SK-N-SH treated with all-trans-retinoic acid at 6 μM for 48 hours (cell line): ENCODE results near the gene CERK.

Source experiments
- ATAC-seq: fragments of 200-7000 bp; cut with Tn5 transposase; 3 replicates; pipeline ENCODE4 v1.9.1; 2020; ENCODE audit warnings: mild to moderate bottlenecking, moderate library complexity
- ARNTL ChIP-seq: fragments of 450-650 bp; formaldehyde crosslinking; IDR thresholded peaks from 2 replicates; pipeline ENCODE4 v1.5.0; 2020; ENCODE audit warnings: low read depth, mild to moderate bottlenecking, moderate library complexity, borderline replicate concordance
- BACH2 ChIP-seq: fragments of 250-450 bp; sonication (Bioruptor Pico); IDR thresholded peaks from 2 replicates; pipeline ENCODE4 v1.9.0; 2021; ENCODE audit warnings: mild to moderate bottlenecking, borderline replicate concordance
- CREB5 ChIP-seq: fragments of 250-450 bp; sonication (Bioruptor Pico); IDR thresholded peaks from 2 replicates; pipeline ENCODE4 v1.5.1; 2020; ENCODE audit warnings: low read depth, mild to moderate bottlenecking, moderate library complexity
- ESRRG ChIP-seq: fragments of 250-450 bp; sonication (Bioruptor Pico); IDR thresholded peaks from 2 replicates; pipeline ENCODE4 v1.6.1; 2021; ENCODE audit warnings: mild to moderate bottlenecking
- GLIS3 ChIP-seq: fragments of 250-450 bp; sonication (Bioruptor Pico); IDR thresholded peaks from 2 replicates; pipeline ENCODE4 v1.5.0; 2020; ENCODE audit warnings: mild to moderate bottlenecking, moderate library complexity
- POU6F1 ChIP-seq: fragments of 250-450 bp; sonication (Bioruptor Pico); IDR thresholded peaks from 2 replicates; pipeline ENCODE4 v1.8.0; 2021; ENCODE audit warnings: low read depth, mild to moderate bottlenecking, moderate library complexity, borderline replicate concordance
- PPARA ChIP-seq: fragments of 250-450 bp; sonication (Bioruptor Pico); IDR thresholded peaks from 2 replicates; pipeline ENCODE4 v1.5.0; 2020; ENCODE audit warnings: mild to moderate bottlenecking, borderline replicate concordance
- TCF4 ChIP-seq: fragments of 250-450 bp; sonication (Bioruptor Pico); IDR thresholded peaks from 2 replicates; pipeline ENCODE4 v1.8.0; 2021; ENCODE audit warnings: mild to moderate bottlenecking, moderate library complexity, borderline replicate concordance
- TOX ChIP-seq: fragments of 250-450 bp; sonication (Bioruptor Pico); IDR thresholded peaks from 2 replicates; pipeline ENCODE4 v1.8.0; 2021; ENCODE audit warnings: mild to moderate bottlenecking, moderate library complexity, borderline replicate concordance
- TSHZ2 ChIP-seq: fragments of 250-450 bp; sonication (Bioruptor Pico); IDR thresholded peaks from 2 replicates; pipeline ENCODE4 v1.5.0; 2020; ENCODE audit warnings: mild to moderate bottlenecking, moderate library complexity
- ZC3H10 ChIP-seq: fragments of 250-450 bp; sonication (Bioruptor Pico); IDR thresholded peaks from 2 replicates; pipeline ENCODE4 v1.5.1; 2021; ENCODE audit warnings: mild to moderate bottlenecking, moderate library complexity
- ZFP3 ChIP-seq: fragments of 250-450 bp; sonication (Bioruptor Pico); IDR thresholded peaks from 2 replicates; pipeline ENCODE4 v1.5.0; 2020; ENCODE audit warnings: mild to moderate bottlenecking, moderate library complexity
- ZFP30 ChIP-seq: fragments of 450-650 bp; formaldehyde crosslinking; IDR thresholded peaks from 2 replicates; pipeline ENCODE4 v1.5.0; 2022; ENCODE audit warnings: mild to moderate bottlenecking, moderate library complexity
- ZNF565 ChIP-seq: fragments of 450-650 bp; formaldehyde crosslinking; conservative IDR thresholded peaks from 2 replicates; pipeline ENCODE4 v1.5.0; 2020; ENCODE audit warnings: low read depth, mild to moderate bottlenecking, moderate library complexity
- ZNF70 ChIP-seq: fragments of 450-650 bp; formaldehyde crosslinking; IDR thresholded peaks from 2 replicates; pipeline ENCODE4 v1.5.0; 2020; ENCODE audit warnings: mild to moderate bottlenecking, moderate library complexity
- ZNF8 ChIP-seq: fragments of 450-650 bp; formaldehyde crosslinking; IDR thresholded peaks from 2 replicates; pipeline ENCODE4 v1.5.0; 2020; ENCODE audit warnings: mild to moderate bottlenecking, moderate library complexity

Gene CERK

GRCh38 chr22:46748206-46748907, 10.3 kb upstream of the CERK start:
- no peak for TF ChIP-seq ZNF8
- no peak for TF ChIP-seq ZFP3 (CRISPR knock-in tag)
- TF ChIP-seq ZNF70 (CRISPR knock-in tag) = no peak
- no peak for TF ChIP-seq ARNTL (CRISPR knock-in tag)
- ATAC-seq = no peak

- TF ChIP-seq ZC3H10 (no peak), TSHZ2 (no peak), CREB5 (CRISPR knock-in tag) (no peak), TOX (CRISPR knock-in tag) (no peak), ZFP30 (CRISPR knock-in tag) (no peak), POU6F1 (CRISPR knock-in tag) (no peak), ESRRG (CRISPR knock-in tag) (no peak), ZNF565 (CRISPR knock-in tag) (no peak)
- no peak for ATAC-seq
Measured at GRCh38 chr22:46747646-46748045, 9.6 kb upstream of the CERK start.

- TF ChIP-seq ZNF70 (CRISPR knock-in tag) (no peak), POU6F1 (CRISPR knock-in tag) (no peak)
- ATAC-seq = no peak
Measured at GRCh38 chr22:46746620-46747019, 8.6 kb upstream of the CERK start.

GRCh38 chr22:46746192-46746591, 8.1 kb upstream of the CERK start:
- no peak for ATAC-seq
- TF ChIP-seq POU6F1 (CRISPR knock-in tag) = no peak
- no peak for TF ChIP-seq ZNF70 (CRISPR knock-in tag)
- no peak for TF ChIP-seq TCF4 (CRISPR knock-in tag)
- TF ChIP-seq CREB5 (CRISPR knock-in tag) = no peak
- TF ChIP-seq PPARA (CRISPR knock-in tag) = no peak
- no peak for TF ChIP-seq GLIS3 (CRISPR knock-in tag)
- TF ChIP-seq TSHZ2 = no peak
- no peak for TF ChIP-seq BACH2 (CRISPR knock-in tag)
- no peak for TF ChIP-seq ZNF8
